ENCODE data around the gene S100G.
A peak's percentile ranks its signal among the peaks of the same experiment; 100 is the strongest.

Gene S100G

DNA sequence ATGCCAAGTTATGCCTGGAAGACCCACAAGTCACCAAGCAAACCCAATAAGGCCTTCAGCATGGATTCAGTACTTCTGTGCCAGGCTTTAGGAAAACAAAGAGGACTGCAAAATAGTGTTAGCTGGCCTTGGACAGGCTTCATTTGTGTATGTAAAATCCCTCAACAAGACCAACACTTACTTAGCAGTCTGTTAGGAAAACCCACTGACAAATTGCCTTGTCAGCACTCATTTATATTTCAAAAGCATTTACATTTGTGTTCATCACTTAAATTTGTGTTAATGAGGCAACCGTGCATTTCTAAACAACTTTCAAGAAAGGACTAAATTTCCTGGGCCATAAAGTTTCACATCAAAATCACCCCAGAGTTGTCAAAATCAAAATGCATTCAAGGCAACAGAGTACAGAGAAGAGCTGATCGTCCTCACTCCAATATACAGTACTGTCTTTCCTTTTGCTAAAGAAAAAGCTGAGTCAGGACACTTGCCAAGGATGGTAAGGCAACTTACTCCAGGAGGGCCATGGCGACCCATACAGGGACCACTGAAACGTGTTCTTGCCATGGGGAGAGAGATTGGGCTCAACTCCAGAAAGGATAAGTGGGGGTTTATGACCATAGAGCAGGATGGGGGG, 1.6 kb downstream of the S100G start:
- no peak for DNase-seq

GRCh38 chrX:16653424-16653823, 3.5 kb downstream of the S100G start:
- no peak for DNase-seq

DNA sequence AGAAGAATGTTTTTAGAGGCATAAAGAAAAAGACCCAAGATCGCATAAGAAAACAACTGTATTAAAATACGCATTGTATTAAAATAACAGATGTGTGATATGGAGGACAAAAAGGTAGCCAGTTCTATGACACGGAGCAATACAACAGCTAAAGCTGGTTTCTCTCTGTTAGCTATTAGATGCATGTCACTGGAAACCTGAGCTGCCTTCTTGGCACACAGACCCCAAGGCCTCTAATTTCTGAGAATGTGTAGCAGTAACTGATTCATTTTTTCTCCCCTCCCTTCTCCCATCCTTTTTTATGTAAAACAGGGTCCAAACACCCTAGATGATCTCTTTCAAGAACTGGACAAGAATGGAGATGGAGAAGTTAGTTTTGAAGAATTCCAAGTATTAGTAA, 4.1 kb downstream of the S100G start:
- no peak for DNase-seq

- DNase-seq = no peak
These were observed 8.3 kb downstream of the S100G start for GRCh38 chrX:16658284-16658683.

GRCh38 chrX:16659321-16659720, 9.4 kb downstream of the S100G start:
- no peak for DNase-seq

DNA sequence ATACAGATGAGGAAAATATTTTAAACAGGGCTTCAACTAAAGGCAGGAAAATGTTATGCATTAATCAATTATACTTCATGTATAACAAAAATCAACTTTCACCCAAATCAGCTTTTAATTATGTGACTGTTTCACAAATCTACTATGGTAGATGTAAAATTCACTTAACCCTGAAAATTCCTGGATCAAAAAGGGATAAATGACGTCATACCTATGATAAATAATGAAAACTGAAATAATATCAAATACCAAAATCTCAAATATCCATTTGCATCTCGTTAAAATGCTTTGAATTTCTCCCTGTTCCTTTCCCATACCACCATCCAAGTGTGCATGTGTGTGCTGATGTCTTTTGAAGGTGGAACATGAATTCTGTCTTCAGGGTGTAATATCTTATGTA, 11.5 kb downstream of the S100G start:
- no peak for DNase-seq

DNA sequence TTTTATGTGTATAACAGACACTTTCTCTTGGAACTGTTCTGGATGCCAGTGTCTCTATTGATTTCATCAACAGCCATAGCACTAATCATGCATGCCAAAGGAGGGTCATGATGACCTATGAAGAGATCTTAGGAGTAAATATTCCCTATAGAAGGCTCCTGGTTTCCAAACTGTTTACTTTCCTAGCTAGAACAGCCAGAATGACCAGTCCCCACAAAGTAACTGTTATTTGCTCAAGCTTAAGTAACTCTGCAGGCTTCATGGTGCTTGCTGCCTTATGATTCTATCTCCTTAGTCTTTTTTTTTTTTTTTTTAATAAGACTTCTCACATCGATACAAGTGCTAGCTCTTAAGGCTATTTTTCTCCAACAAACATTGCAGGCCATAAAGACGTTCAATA, 12.4 kb downstream of the S100G start:
- no peak for DNase-seq

GRCh38 chrX:16664074-16664473, 14.1 kb downstream of the S100G start:
- no peak for DNase-seq

- no peak for DNase-seq
These were observed 14.7 kb downstream of the S100G start for GRCh38 chrX:16664626-16665025.

DNA sequence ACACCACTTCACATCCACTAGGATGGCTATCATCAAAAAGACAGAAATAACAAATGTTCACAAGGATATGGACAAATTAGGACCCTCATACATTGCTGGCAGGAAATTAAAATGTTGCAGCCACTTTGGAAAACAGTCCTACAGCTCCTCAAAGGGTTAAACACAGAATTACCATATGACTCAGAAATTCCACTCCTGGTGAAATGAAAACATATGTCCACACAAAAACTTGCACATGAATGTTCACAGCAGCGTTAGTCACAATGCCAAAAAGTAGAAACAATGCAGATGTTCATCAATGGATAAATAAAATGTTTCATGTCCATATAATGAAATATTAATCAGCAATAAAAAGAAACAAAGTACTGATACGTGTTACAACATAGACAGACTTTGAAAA, 15.1 kb downstream of the S100G start:
- DNase-seq = no peak

DNA sequence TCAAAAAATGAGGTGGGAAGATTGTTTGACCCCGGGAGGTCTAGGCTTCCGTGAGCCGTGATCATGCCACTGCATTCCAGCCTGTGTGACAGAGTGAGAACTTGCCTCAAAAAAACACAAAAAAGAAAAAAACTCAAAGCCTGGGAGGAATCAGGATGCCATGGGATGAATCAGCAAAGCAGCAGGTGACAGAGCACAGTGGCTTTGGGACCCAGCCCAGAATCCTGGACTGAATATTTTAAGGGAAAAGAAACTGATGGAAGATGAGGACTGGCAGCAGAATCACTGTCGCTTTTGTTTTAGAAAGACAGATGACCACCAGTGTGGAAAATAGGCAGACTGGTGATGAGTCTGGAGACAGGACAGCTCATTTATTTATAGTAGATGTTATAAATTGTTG, 16.6 kb downstream of the S100G start:
- no peak for DNase-seq

DNA sequence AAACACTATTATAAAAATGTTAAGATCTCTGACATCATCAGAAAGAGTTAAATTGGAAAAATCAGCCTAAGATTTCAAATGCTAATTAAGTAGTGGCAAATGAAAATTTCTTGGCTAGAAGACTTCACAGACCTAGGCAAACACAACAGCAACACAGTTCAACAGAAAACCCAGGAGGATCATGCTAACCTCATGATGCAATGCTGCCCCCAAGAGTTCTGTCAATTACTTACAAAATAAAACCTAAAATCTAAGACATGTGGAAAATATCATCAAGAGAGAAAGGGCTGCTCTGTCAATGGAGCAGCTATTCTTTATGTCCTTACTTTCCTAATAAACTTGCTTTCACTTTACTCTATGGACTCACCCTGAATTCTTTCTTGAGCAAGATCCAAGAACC, 21.0 kb downstream of the S100G start:
- no peak for DNase-seq

DNA sequence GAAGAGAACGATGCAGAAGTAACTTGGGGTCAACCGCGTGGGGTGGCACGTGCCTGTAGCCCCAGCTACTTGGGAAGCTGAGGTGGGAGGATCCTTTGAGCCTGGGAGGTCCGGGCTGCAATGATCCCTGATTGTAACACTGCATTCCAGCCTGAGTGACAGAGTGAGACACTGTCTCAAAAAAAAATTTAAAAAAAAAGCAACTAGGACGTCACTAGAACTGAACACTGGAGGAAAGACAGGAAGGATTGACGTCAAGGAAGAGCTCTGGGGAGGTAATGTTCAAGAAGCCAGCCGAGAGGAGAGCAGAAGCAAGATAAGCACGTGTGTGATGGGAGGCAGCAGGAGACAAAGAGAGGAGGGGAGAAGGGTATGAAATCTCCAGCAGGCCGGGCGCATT, 28.7 kb downstream of the S100G start:
- no peak for DNase-seq

- DNase-seq = no peak
These were observed 33.2 kb downstream of the S100G start for GRCh38 chrX:16683007-16683664.

DNA sequence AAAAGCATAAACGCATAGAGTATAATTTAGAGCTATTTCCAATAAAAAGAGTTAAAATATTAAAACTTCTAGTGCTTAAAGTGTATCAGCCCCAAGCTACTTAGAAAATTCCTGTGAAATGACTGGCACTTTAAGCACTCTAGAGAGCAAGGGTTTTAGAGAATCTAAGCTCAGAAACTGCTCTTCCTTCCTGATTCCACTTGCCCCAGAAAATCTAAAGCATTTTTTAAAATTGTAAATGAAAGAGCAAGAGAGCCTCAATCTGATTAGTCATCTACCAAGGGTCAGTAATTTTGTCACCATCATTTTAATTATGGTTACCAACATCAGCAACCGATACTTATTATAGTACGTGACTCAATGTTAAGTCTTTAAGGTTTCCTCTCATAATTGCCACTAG, 37.6 kb downstream of the S100G start:
- no peak for DNase-seq

GRCh38 chrX:16695079-16695676, 45.2 kb downstream of the S100G start:
- peak; percentile 81 for DNase-seq

- no peak for DNase-seq
These were observed 47.0 kb downstream of the S100G start for GRCh38 chrX:16696956-16697355.

- no peak for DNase-seq
These were observed 49.4 kb downstream of the S100G start for GRCh38 chrX:16699389-16699788.

GRCh38 chrX:16700734-16701133, 50.8 kb downstream of the S100G start:
- DNase-seq = no peak

GRCh38 chrX:16702700-16703599, 53.0 kb downstream of the S100G start:
- DNase-seq = no peak
